RWPE2 (cell line): ENCODE results near the gene VIL1.

Experiments
- ATAC-seq: fragments of 200-7000 bp; cut with Tn5 transposase; 3 replicates; pipeline ENCODE4 v1.9.1; 2021; ENCODE audit warnings: low read depth
- DNase-seq: peaks from one replicate; pipeline ENCODE4 v3.0.0-alpha.2; 2020; ENCODE audit warnings: low spot score
- H3K27ac ChIP-seq: fragments of 450-650 bp; 2 replicates; pipeline ENCODE4 v1.5.1; 2017; ENCODE audit warnings: mild to moderate bottlenecking; ENCODE audit not compliant: poor library complexity, severe bottlenecking
- H3K27me3 ChIP-seq: fragments of 250-450 bp; sonication (Bioruptor Pico); 2 replicates; pipeline ENCODE4 v1.5.1; 2021; ENCODE audit warnings: mild to moderate bottlenecking, moderate library complexity; ENCODE audit not compliant: insufficient read depth, poor library complexity, severe bottlenecking
- H3K36me3 ChIP-seq: fragments of 250-450 bp; sonication (Bioruptor Pico); 2 replicates; pipeline ENCODE4 v1.5.1; 2020; ENCODE audit warnings: low read depth, mild to moderate bottlenecking, moderate library complexity
- H3K4me1 ChIP-seq: fragments of 250-450 bp; sonication (Bioruptor Pico); 2 replicates; pipeline ENCODE4 v1.5.1; 2021; ENCODE audit warnings: mild to moderate bottlenecking, moderate library complexity; ENCODE audit not compliant: insufficient read depth, poor library complexity, severe bottlenecking
- H3K4me3 ChIP-seq: fragments of 250-450 bp; sonication (Bioruptor Pico); 2 replicates; pipeline ENCODE4 v1.5.1; 2021; ENCODE audit warnings: mild to moderate bottlenecking, moderate library complexity; ENCODE audit not compliant: severe bottlenecking
- H3K9me3 ChIP-seq: fragments of 250-450 bp; sonication (Bioruptor Pico); 2 replicates; pipeline ENCODE4 v1.5.1; 2021; ENCODE audit warnings: mild to moderate bottlenecking, moderate library complexity; ENCODE audit not compliant: severe bottlenecking
- CTCF ChIP-seq: fragments of 450-650 bp; IDR thresholded peaks from one replicate; pipeline ENCODE4 v1.5.1; 2017; ENCODE audit warnings: mild to moderate bottlenecking, moderate library complexity; ENCODE audit not compliant: poor library complexity, severe bottlenecking

The VIL1 gene

GRCh38 chr2:218471982-218472381 lies 53.1 kb downstream of the VIL1 start:
- no peaks in the 10 kb centered on the region for H3K27me3 ChIP-seq
- TF ChIP-seq CTCF = no peak
- no peaks in the 10 kb centered on the region for H3K4me1 ChIP-seq
- no peak for ATAC-seq
- peaks cover 65% of the 10 kb centered on the region for H3K36me3 ChIP-seq
- H3K27ac ChIP-seq = no peak overlapping the region
- H3K9me3 ChIP-seq = no peaks in the 10 kb centered on the region
- DNase-seq = no peak
- H3K4me3 ChIP-seq = no peak overlapping the region

- Histone ChIP-seq H3K27ac (no peak overlapping the region), H3K9me3 (no peaks in the 10 kb centered on the region), H3K4me1 (no peaks in the 10 kb centered on the region), H3K4me3 (no peak overlapping the region), H3K36me3 (peaks cover 76% of the 10 kb centered on the region), H3K27me3 (no peaks in the 10 kb centered on the region)
- DNase-seq = no peak
- ATAC-seq = no peak
- no peak for TF ChIP-seq CTCF
These were observed 54.1 kb downstream of the VIL1 start for GRCh38 chr2:218472988-218473387.

- H3K4me3 ChIP-seq = no peak overlapping the region
- H3K36me3 ChIP-seq = peaks cover 82% of the 10 kb centered on the region
- no peak for TF ChIP-seq CTCF
- no peaks in the 10 kb centered on the region for H3K4me1 ChIP-seq
- DNase-seq (no peak), ATAC-seq (no peak)
- H3K9me3 ChIP-seq = no peaks in the 10 kb centered on the region
- no peaks in the 10 kb centered on the region for H3K27me3 ChIP-seq
- H3K27ac ChIP-seq = no peak overlapping the region
These were observed 55.6 kb downstream of the VIL1 start for GRCh38 chr2:218474527-218474926.

GRCh38 chr2:218476676-218477075 lies 57.8 kb downstream of the VIL1 start:
- DNase-seq (no peak), ATAC-seq (no peak)
- Histone ChIP-seq H3K4me1 (no peaks in the 10 kb centered on the region), H3K27ac (no peak overlapping the region), H3K36me3 (peaks cover 77% of the 10 kb centered on the region), H3K9me3 (no peaks in the 10 kb centered on the region), H3K4me3 (no peak overlapping the region), H3K27me3 (no peaks in the 10 kb centered on the region)
- TF ChIP-seq CTCF = no peak

GRCh38 chr2:218477247-218477646 lies 58.3 kb downstream of the VIL1 start:
- H3K9me3 ChIP-seq = no peaks in the 10 kb centered on the region
- no peak for DNase-seq
- no peak for TF ChIP-seq CTCF
- no peak for ATAC-seq
- no peaks in the 10 kb centered on the region for H3K4me1 ChIP-seq
- H3K36me3 ChIP-seq = peaks cover 83% of the 10 kb centered on the region
- H3K27me3 ChIP-seq = no peaks in the 10 kb centered on the region
- no peak overlapping the region for H3K27ac ChIP-seq
- no peak overlapping the region for H3K4me3 ChIP-seq
